ENCODE results near the gene PROC. TPM values are rescaled to one million over a fixed set of nuclear protein-coding genes. Genes with fewer than 3 reads are reported as not detected.

PROC gene
- total and polyA plus RNA-seq, 9 of the 15 experiments (the other 6 are each of a cell fraction or from before 2014, with no cell fraction given) = not detected

DNA sequence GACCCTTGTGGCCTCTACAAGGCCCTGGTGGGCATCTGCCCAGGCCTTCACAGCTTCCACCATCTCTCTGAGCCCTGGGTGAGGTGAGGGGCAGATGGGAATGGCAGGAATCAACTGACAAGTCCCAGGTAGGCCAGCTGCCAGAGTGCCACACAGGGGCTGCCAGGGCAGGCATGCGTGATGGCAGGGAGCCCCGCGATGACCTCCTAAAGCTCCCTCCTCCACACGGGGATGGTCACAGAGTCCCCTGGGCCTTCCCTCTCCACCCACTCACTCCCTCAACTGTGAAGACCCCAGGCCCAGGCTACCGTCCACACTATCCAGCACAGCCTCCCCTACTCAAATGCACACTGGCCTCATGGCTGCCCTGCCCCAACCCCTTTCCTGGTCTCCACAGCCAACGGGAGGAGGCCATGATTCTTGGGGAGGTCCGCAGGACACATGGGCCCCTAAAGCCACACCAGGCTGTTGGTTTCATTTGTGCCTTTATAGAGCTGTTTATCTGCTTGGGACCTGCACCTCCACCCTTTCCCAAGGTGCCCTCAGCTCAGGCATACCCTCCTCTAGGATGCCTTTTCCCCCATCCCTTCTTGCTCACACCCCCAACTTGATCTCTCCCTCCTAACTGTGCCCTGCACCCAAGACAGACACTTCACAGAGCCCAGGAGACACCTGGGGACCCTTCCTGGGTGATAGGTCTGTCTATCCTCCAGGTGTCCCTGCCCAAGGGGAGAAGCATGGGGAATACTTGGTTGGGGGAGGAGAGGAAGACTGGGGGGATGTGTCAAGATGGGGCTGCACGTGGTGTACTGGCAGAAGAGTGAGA, 2.0 kb downstream of the PROC start:
- no peaks in the 10 kb centered on the region for H3K9me1 ChIP-seq (ENCODE audit: control insufficient read depth, insufficient read depth, low read length)
- no peak overlapping the region for H3K4me2 ChIP-seq (ENCODE audit: insufficient read depth, low read length)
- POLR2A ChIA-PET = interaction anchor here (0.5 to 1.4 kb wide), 4 partner anchors 9 to 79 kb away, joined by 3 to 5 read pairs (median 3); no protein-coding TSS in a partner anchor
- peaks cover 8 to 44% of the 10 kb centered on the region in 2 experiments; a peak in 4 of 5 replicates for H3K27me3 ChIP-seq (ENCODE audit: control insufficient read depth in 2 of 2, insufficient read depth in 2 of 2, low read length in 2 of 2)
- DNase-seq (ENCODE audit: extremely low read depth in 1 of 4, low spot score in 3 of 4) (no peak), ATAC-seq (no peak), FAIRE-seq (no peak)
- peaks cover 5 to 35% of the 10 kb centered on the region in 2 experiments for H3K4me1 ChIP-seq (replicated peaks in 1 of 2; ENCODE audit: control insufficient read depth in 2 of 2, insufficient read depth in 2 of 2, low read length in 2 of 2)
- H2AFZ ChIP-seq (ENCODE audit: low read depth, low read length) = no peak overlapping the region
- CTCF ChIA-PET (ENCODE audit: low intra/inter-chr PET ratio) = no interaction called here
- H3K4me3 ChIP-seq = no peak overlapping the region
- 12% methylated on average over 8 of the region's 8 CpGs for WGBS (ENCODE audit: insufficient coverage, low coverage, missing lambda C conversion rate)
- in situ Hi-C loops (cut with MboI) (no loop called here), intact Hi-C loops (cut with micrococcal nuclease) (no loop called here)
- H3K27ac ChIP-seq (ENCODE audit: extremely low read depth, low read depth, low read length) = no peak overlapping the region
- H3K79me2 ChIP-seq (ENCODE audit: control insufficient read depth, insufficient read depth, low read length) = no peaks in the 10 kb centered on the region
- no peak overlapping the region for H3K9ac ChIP-seq (ENCODE audit: insufficient read depth in 1 of 2, low read depth in 2 of 2, low read length in 2 of 2)
- TF ChIP-seq, protein P1, sequence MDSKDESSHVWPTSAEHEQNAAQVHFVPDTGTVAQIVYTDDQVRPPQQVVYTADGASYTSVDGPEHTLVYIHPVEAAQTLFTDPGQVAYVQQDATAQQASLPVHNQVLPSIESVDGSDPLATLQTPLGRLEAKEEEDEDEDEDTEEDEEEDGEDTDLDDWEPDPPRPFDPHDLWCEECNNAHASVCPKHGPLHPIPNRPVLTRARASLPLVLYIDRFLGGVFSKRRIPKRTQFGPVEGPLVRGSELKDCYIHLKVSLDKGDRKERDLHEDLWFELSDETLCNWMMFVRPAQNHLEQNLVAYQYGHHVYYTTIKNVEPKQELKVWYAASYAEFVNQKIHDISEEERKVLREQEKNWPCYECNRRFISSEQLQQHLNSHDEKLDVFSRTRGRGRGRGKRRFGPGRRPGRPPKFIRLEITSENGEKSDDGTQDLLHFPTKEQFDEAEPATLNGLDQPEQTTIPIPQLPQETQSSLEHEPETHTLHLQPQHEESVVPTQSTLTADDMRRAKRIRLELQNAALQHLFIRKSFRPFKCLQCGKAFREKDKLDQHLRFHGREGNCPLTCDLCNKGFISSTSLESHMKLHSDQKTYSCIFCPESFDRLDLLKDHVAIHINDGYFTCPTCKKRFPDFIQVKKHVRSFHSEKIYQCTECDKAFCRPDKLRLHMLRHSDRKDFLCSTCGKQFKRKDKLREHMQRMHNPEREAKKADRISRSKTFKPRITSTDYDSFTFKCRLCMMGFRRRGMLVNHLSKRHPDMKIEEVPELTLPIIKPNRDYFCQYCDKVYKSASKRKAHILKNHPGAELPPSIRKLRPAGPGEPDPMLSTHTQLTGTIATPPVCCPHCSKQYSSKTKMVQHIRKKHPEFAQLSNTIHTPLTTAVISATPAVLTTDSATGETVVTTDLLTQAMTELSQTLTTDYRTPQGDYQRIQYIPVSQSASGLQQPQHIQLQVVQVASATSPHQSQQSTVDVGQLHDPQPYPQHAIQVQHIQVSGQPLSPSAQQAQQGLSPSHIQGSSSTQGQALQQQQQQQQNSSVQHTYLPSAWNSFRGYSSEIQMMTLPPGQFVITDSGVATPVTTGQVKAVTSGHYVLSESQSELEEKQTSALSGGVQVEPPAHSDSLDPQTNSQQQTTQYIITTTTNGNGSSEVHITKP (IDR thresholded peaks at IDR 0.05; ENCODE audit: partially characterized antibody) = peak; percentile 21
- TF ChIP-seq XRCC5 (IDR thresholded peaks at IDR 0.05; ENCODE audit: low read depth, low read length) = no peak
- no peaks in the 10 kb centered on the region for H3K9me3 ChIP-seq (replicated peaks; ENCODE audit: control insufficient read depth, insufficient read depth, low read depth, low read length)
- H4K20me1 ChIP-seq (replicated peaks; ENCODE audit: control insufficient read depth, insufficient read depth, low read length) = no peaks in the 10 kb centered on the region
- no peaks in the 10 kb centered on the region for H3K36me3 ChIP-seq (ENCODE audit: control insufficient read depth, insufficient read depth, low read length)
- BruUV-seq (replicated peaks) = no TSS peak
